ENCODE data around the gene COL24A1. TPM values are rescaled to one million over a fixed set of nuclear protein-coding genes. Genes with fewer than 3 reads are reported as not detected.

Gene COL24A1
- polyA plus RNA-seq, 1 donor (not counting 4 experiments of a cell fraction or from before 2014, with no cell fraction given), result not detected

GRCh38 chr1:86064899-86065298, 91.7 kb downstream of the COL24A1 start:
- no peak for DNase-seq (ENCODE audit: low read depth, low spot score)
- no peak for FAIRE-seq
- no peak overlapping the region for H3K4me3 ChIP-seq (ENCODE audit: control insufficient read depth in 2 of 3, extremely low read depth in 1 of 3, insufficient read depth in 2 of 3, low read depth in 1 of 3, low read length in 3 of 3)
- H3K9me3 ChIP-seq (ENCODE audit: control insufficient read depth, low read depth, low read length), result no peaks in the 10 kb centered on the region
- H2AFZ ChIP-seq (ENCODE audit: control insufficient read depth, low read length), result no peak overlapping the region
- no peak overlapping the region for H3K4me2 ChIP-seq (ENCODE audit: control insufficient read depth, extremely low read depth, insufficient read depth, low read depth, low read length)
- no peaks in the 10 kb centered on the region for H4K20me1 ChIP-seq (ENCODE audit: control insufficient read depth, extremely low read depth, insufficient read depth, low read length)
- TF ChIP-seq CTCF (optimal IDR thresholded peaks at IDR 0.05 in 1 of 3, IDR thresholded peaks at IDR 0.05 in 1 of 3, conservative IDR thresholded peaks at IDR 0.05 in 1 of 3; ENCODE audit: extremely low read depth in 1 of 3, insufficient read depth in 2 of 3, low read length in 3 of 3) (no peak), EZH2 (IDR thresholded peaks at IDR 0.05; ENCODE audit: low read length) (no peak)
- no peaks in the 10 kb centered on the region for H3K79me2 ChIP-seq (ENCODE audit: control insufficient read depth, insufficient read depth, low read length)
- no peaks in the 10 kb centered on the region for H3K9me1 ChIP-seq (ENCODE audit: control insufficient read depth, extremely low read depth, insufficient read depth, low read length)
- dilution Hi-C loops (cut with MboI; ENCODE audit: extremely low pct_ligation_motif_present, low sequenced_read_pairs), result no loop called here
- peaks cover 6% of the 10 kb centered on the region for H3K4me1 ChIP-seq (ENCODE audit: control insufficient read depth, extremely low read depth, insufficient read depth, low read length)
- H3K9ac ChIP-seq (ENCODE audit: control insufficient read depth, extremely low read depth, insufficient read depth, low read length), result no peak overlapping the region
- no peaks in the 10 kb centered on the region for H3K27me3 ChIP-seq (ENCODE audit: control insufficient read depth, extremely low read depth, insufficient read depth, low read length)
- no peaks in the 10 kb centered on the region for H3K36me3 ChIP-seq (ENCODE audit: control insufficient read depth in 2 of 2, extremely low read depth in 1 of 2, insufficient read depth in 2 of 2, low read length in 2 of 2)
- no peak overlapping the region for H3K27ac ChIP-seq (ENCODE audit: control insufficient read depth, insufficient read depth, low read length)

GRCh38 chr1:86063721-86064120, 92.9 kb downstream of the COL24A1 start:
- FAIRE-seq (no peak), DNase-seq (ENCODE audit: low read depth, low spot score) (no peak)
- H3K27me3 ChIP-seq (ENCODE audit: control insufficient read depth, extremely low read depth, insufficient read depth, low read length), result no peaks in the 10 kb centered on the region
- TF ChIP-seq EZH2 (IDR thresholded peaks at IDR 0.05; ENCODE audit: low read length), result no peak
- TF ChIP-seq CTCF (optimal IDR thresholded peaks at IDR 0.05 in 1 of 3, IDR thresholded peaks at IDR 0.05 in 1 of 3, conservative IDR thresholded peaks at IDR 0.05 in 1 of 3; ENCODE audit: extremely low read depth in 1 of 3, insufficient read depth in 2 of 3, low read length in 3 of 3), result no peak
- no peaks in the 10 kb centered on the region for H3K9me3 ChIP-seq (ENCODE audit: control insufficient read depth, low read depth, low read length)
- H3K79me2 ChIP-seq (ENCODE audit: control insufficient read depth, insufficient read depth, low read length), result no peaks in the 10 kb centered on the region
- H3K9ac ChIP-seq (ENCODE audit: control insufficient read depth, extremely low read depth, insufficient read depth, low read length), result no peak overlapping the region
- no peak overlapping the region for H3K27ac ChIP-seq (ENCODE audit: control insufficient read depth, insufficient read depth, low read length)
- no peaks in the 10 kb centered on the region for H4K20me1 ChIP-seq (ENCODE audit: control insufficient read depth, extremely low read depth, insufficient read depth, low read length)
- H3K36me3 ChIP-seq (ENCODE audit: control insufficient read depth in 2 of 2, extremely low read depth in 1 of 2, insufficient read depth in 2 of 2, low read length in 2 of 2), result no peaks in the 10 kb centered on the region
- peaks cover under 1% of the 10 kb centered on the region for H3K4me1 ChIP-seq (ENCODE audit: control insufficient read depth, extremely low read depth, insufficient read depth, low read length)
- H3K4me3 ChIP-seq (ENCODE audit: control insufficient read depth in 2 of 3, extremely low read depth in 1 of 3, insufficient read depth in 2 of 3, low read depth in 1 of 3, low read length in 3 of 3), result no peak overlapping the region
- no peaks in the 10 kb centered on the region for H3K9me1 ChIP-seq (ENCODE audit: control insufficient read depth, extremely low read depth, insufficient read depth, low read length)
- dilution Hi-C loops (cut with MboI; ENCODE audit: extremely low pct_ligation_motif_present, low sequenced_read_pairs), result no loop called here
- no peak overlapping the region for H3K4me2 ChIP-seq (ENCODE audit: control insufficient read depth, extremely low read depth, insufficient read depth, low read depth, low read length)
- no peak overlapping the region for H2AFZ ChIP-seq (ENCODE audit: control insufficient read depth, low read length)

Data from keratinocyte (primary cell).